ENCODE measurements around the gene OR4E2.

Gene OR4E2
- long read RNA-seq = 0 reads

GRCh38 chr14:21653331-21653885, at the start of gene OR4E2:
OR4E2 (plus strand) TSS chr14:21653835; CDS start chr14:21665083, 11,248 bp downstream.
- no peak for DNase-seq (ENCODE audit: low read depth in 1 of 2, low spot score in 1 of 2)
- Histone ChIP-seq H3K4me3 (replicated peaks; ENCODE audit: insufficient read depth, low read length) (no peak within 1 kb of the TSS), H3K27ac (replicated peaks) (no peak within 1 kb of the TSS), H3K27me3 (ENCODE audit: insufficient read depth, poor library complexity, severe bottlenecking) (no peaks in the 10 kb centered on the region)
- TF ChIP-seq, protein P1, sequence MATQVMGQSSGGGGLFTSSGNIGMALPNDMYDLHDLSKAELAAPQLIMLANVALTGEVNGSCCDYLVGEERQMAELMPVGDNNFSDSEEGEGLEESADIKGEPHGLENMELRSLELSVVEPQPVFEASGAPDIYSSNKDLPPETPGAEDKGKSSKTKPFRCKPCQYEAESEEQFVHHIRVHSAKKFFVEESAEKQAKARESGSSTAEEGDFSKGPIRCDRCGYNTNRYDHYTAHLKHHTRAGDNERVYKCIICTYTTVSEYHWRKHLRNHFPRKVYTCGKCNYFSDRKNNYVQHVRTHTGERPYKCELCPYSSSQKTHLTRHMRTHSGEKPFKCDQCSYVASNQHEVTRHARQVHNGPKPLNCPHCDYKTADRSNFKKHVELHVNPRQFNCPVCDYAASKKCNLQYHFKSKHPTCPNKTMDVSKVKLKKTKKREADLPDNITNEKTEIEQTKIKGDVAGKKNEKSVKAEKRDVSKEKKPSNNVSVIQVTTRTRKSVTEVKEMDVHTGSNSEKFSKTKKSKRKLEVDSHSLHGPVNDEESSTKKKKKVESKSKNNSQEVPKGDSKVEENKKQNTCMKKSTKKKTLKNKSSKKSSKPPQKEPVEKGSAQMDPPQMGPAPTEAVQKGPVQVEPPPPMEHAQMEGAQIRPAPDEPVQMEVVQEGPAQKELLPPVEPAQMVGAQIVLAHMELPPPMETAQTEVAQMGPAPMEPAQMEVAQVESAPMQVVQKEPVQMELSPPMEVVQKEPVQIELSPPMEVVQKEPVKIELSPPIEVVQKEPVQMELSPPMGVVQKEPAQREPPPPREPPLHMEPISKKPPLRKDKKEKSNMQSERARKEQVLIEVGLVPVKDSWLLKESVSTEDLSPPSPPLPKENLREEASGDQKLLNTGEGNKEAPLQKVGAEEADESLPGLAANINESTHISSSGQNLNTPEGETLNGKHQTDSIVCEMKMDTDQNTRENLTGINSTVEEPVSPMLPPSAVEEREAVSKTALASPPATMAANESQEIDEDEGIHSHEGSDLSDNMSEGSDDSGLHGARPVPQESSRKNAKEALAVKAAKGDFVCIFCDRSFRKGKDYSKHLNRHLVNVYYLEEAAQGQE (IDR thresholded peaks at IDR 0.05; ENCODE audit: insufficient replicate concordance, low read depth) = no peak
- TF ChIP-seq SPI1 (IDR thresholded peaks at IDR 0.05; ENCODE audit: borderline replicate concordance, low read depth) (no peak), POLR2AphosphoS5 (IDR thresholded peaks at IDR 0.05; ENCODE audit: low read depth) (no peak), CTCF (IDR thresholded peaks at IDR 0.05; ENCODE audit: insufficient read depth, low read length) (no peak), GABPA (IDR thresholded peaks at IDR 0.05; ENCODE audit: low read depth) (no peak)

DNA sequence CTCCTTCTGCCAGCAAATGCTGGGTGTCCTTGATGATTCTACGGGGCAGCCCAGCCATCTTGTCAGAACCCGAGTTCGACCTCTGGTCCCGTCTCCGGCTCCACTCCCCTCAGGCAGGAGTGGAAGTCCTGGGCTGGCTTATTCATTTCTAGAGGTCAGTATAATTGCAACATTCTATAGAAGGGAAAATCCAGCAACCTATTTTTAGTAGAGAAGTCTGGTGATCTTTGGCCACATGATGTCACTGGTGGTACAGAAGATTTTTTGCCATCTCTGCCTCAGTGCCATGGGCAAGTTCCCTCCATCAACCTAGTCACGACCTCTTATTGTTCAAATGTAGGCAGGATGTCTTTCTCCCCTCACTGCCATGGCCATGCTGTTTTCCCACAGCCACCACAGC, 41.3 kb upstream of the OR4E2 start:
- Histone ChIP-seq H3K27ac (replicated peaks) (no peak overlapping the region), H3K27me3 (ENCODE audit: insufficient read depth, poor library complexity, severe bottlenecking) (no peaks in the 10 kb centered on the region), H3K4me3 (replicated peaks; ENCODE audit: insufficient read depth, low read length) (no peak overlapping the region)
- DNase-seq (ENCODE audit: low read depth in 1 of 2, low spot score in 1 of 2) = no peak
- TF ChIP-seq, protein P1 (IDR thresholded peaks at IDR 0.05; ENCODE audit: insufficient replicate concordance, low read depth) = no peak
- TF ChIP-seq CTCF (IDR thresholded peaks at IDR 0.05; ENCODE audit: insufficient read depth, low read length) (no peak), SPI1 (IDR thresholded peaks at IDR 0.05; ENCODE audit: borderline replicate concordance, low read depth) (no peak), GABPA (IDR thresholded peaks at IDR 0.05; ENCODE audit: low read depth) (no peak), POLR2AphosphoS5 (IDR thresholded peaks at IDR 0.05; ENCODE audit: low read depth) (no peak)

GRCh38 chr14:21614240-21614639, 39.4 kb upstream of the OR4E2 start:
- no peak for DNase-seq (ENCODE audit: low read depth in 1 of 2, low spot score in 1 of 2)
- no peak overlapping the region for H3K27ac ChIP-seq (replicated peaks)
- TF ChIP-seq SPI1 (IDR thresholded peaks at IDR 0.05; ENCODE audit: borderline replicate concordance, low read depth) (no peak), GABPA (IDR thresholded peaks at IDR 0.05; ENCODE audit: low read depth) (no peak), CTCF (IDR thresholded peaks at IDR 0.05; ENCODE audit: insufficient read depth, low read length) (no peak), POLR2AphosphoS5 (IDR thresholded peaks at IDR 0.05; ENCODE audit: low read depth) (no peak)
- TF ChIP-seq, protein P1 (IDR thresholded peaks at IDR 0.05; ENCODE audit: insufficient replicate concordance, low read depth) = no peak

More at GRCh38 chr14:21614240-21614639, 39.4 kb upstream of the OR4E2 start:
- H3K27me3 ChIP-seq (ENCODE audit: insufficient read depth, poor library complexity, severe bottlenecking) = no peaks in the 10 kb centered on the region
- H3K4me3 ChIP-seq (replicated peaks; ENCODE audit: insufficient read depth, low read length) = no peak overlapping the region

All from HL-60 (cell line).